Effector CD4-positive, alpha-beta T cell (primary cell): ENCODE measurements around the gene CEMP1.
"Not testable (repeated sequence)": the region's sequence is repeated elsewhere in the genome, so short reads cannot be mapped to it uniquely, and the experiment has no call there.

ENCODE experiments used
- DNase-seq: peaks from one replicate; pipeline ENCODE4 v3.0.0-alpha.2; 2020
- total RNA-seq: gene quantifications from one replicate; lab custom pipeline; 2026; lab: John Stamatoyannopoulos, UW

CEMP1 gene
- 3.9 reads per million, percentile 15 among the genes with 10 or more reads in this experiment for total RNA-seq

GRCh38 chr16:2531371-2531695 lies at the start of gene CEMP1:
CEMP1 (minus strand) TSS chr16:2531408; CDS start chr16:2531073, 335 bp downstream.
- no peak for DNase-seq

GRCh38 chr16:2580818-2581217 lies 49.6 kb upstream of the CEMP1 start:
- not testable (repeated sequence) for DNase-seq

- not testable (repeated sequence) for DNase-seq
These were observed 48.9 kb upstream of the CEMP1 start for GRCh38 chr16:2580143-2580542.

- DNase-seq = not testable (repeated sequence)
These were observed 47.7 kb upstream of the CEMP1 start for GRCh38 chr16:2578905-2579304.

- DNase-seq = not testable (repeated sequence)
These were observed 45.8 kb upstream of the CEMP1 start for GRCh38 chr16:2577044-2577443.

GRCh38 chr16:2575839-2576238 lies 44.6 kb upstream of the CEMP1 start:
- DNase-seq = not testable (repeated sequence)

- not testable (repeated sequence) for DNase-seq
These were observed 41.5 kb upstream of the CEMP1 start for GRCh38 chr16:2572704-2573103.

- DNase-seq = not testable (repeated sequence)
These were observed 37.4 kb upstream of the CEMP1 start for GRCh38 chr16:2568573-2568972.

- DNase-seq = not testable (repeated sequence)
These were observed 36.3 kb upstream of the CEMP1 start for GRCh38 chr16:2567506-2567905.

GRCh38 chr16:2560798-2561133 lies 29.6 kb upstream of the CEMP1 start:
- DNase-seq = peak; percentile 48

- not testable (repeated sequence) for DNase-seq
These were observed 29.1 kb upstream of the CEMP1 start for GRCh38 chr16:2560131-2560797.

- not testable (repeated sequence) for DNase-seq
These were observed 25.9 kb upstream of the CEMP1 start for GRCh38 chr16:2557150-2557549.

- not testable (repeated sequence) for DNase-seq
These were observed 23.7 kb upstream of the CEMP1 start for GRCh38 chr16:2554709-2555425.

- DNase-seq = not testable (repeated sequence)
These were observed 20.2 kb upstream of the CEMP1 start for GRCh38 chr16:2551420-2551889.

GRCh38 chr16:2550283-2550878 lies 19.2 kb upstream of the CEMP1 start:
- DNase-seq = not testable (repeated sequence)

- not testable (repeated sequence) for DNase-seq
These were observed 12.6 kb upstream of the CEMP1 start for GRCh38 chr16:2543771-2544170.

- DNase-seq = not testable (repeated sequence)
These were observed 10.2 kb upstream of the CEMP1 start for GRCh38 chr16:2541409-2541808.

- DNase-seq = not testable (repeated sequence)
These were observed 9.7 kb upstream of the CEMP1 start for GRCh38 chr16:2540912-2541311.

- not testable (repeated sequence) for DNase-seq
These were observed 8.7 kb upstream of the CEMP1 start for GRCh38 chr16:2539845-2540458.

- DNase-seq = not testable (repeated sequence)
These were observed 8.1 kb upstream of the CEMP1 start for GRCh38 chr16:2539192-2539844.

GRCh38 chr16:2537451-2538379 lies 6.5 kb upstream of the CEMP1 start, which contains the start of gene PDPK1:
PDPK1 (plus strand) TSS chr16:2538021; CDS start chr16:2538113, 92 bp downstream.
- DNase-seq = peak; percentile 89
